ENCODE results near the gene ZFHX3. TPM values are rescaled to one million over a fixed set of nuclear protein-coding genes. Genes with fewer than 3 reads are reported as not detected.

The ZFHX3 gene
- total and polyA plus RNA-seq, 2 donors (not counting 3 experiments of a cell fraction or from before 2014, with no cell fraction given): 3.7 to 18.8 TPM

DNA sequence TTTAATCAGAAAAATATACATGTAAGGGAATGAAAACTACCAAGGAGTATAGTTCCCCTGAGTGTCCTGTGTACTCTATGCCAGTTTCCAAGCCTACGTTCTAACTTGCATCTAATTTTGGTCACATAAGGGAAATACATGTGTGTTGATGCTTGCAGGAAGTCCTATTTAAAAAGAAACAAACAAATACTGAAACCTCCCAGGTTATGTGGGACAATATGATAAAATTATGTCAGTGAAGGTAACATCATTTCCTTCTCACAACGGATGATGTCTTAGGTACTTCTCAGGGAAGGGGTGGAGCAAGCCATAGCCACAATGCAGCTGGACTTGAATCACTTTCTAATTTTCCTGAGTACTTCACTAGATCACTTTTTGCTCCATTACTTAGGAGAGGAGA, 115.9 kb downstream of the ZFHX3 start:
- Histone ChIP-seq H2AFZ (ENCODE audit: low read depth, low read length) (no peak overlapping the region), H3K27ac (ENCODE audit: insufficient read depth, low read depth, low read length) (no peak overlapping the region), H3K9me1 (replicated peaks; ENCODE audit: control insufficient read depth, extremely low read depth, insufficient read depth, low read length) (no peaks in the 10 kb centered on the region), H3K36me3 (ENCODE audit: control insufficient read depth in 2 of 2, extremely low read depth in 1 of 2, insufficient read depth in 2 of 2, low read length in 2 of 2) (no peaks in the 10 kb centered on the region), H3K9me3 (replicated peaks; ENCODE audit: control insufficient read depth, insufficient read depth, low read length) (no peaks in the 10 kb centered on the region), H3K4me2 (ENCODE audit: insufficient read depth, low read length) (no peak overlapping the region), H3K9ac (replicated peaks; ENCODE audit: extremely low read depth, insufficient read depth, low read length) (no peak overlapping the region), H3K4me1 (ENCODE audit: control insufficient read depth, extremely low read depth, insufficient read depth, low read length) (peaks cover 14% of the 10 kb centered on the region), H4K20me1 (replicated peaks; ENCODE audit: control insufficient read depth, extremely low read depth, insufficient read depth, low read length) (peaks cover 4% of the 10 kb centered on the region), H3K79me2 (ENCODE audit: control insufficient read depth, insufficient read depth, low read length) (peaks cover 3% of the 10 kb centered on the region), H3K27me3 (ENCODE audit: control insufficient read depth in 2 of 2, insufficient read depth in 2 of 2, low read length in 2 of 2) (no peaks in the 10 kb centered on the region), H3K4me3 (replicated peaks in 1 of 3; ENCODE audit: insufficient read depth in 1 of 3, low read depth in 1 of 3, low read length in 3 of 3) (no peak overlapping the region)
- no peak for FAIRE-seq
- dilution Hi-C loops (cut with MboI; ENCODE audit: extremely low pct_ligation_motif_present, low sequenced_read_pairs): no loop called here
- intact Hi-C loops (cut with micrococcal nuclease): loop anchor here (5.0 kb wide), 1 partner anchor 270 kb away; no protein-coding TSS in a partner anchor
- CTCF ChIA-PET: interaction anchor here (1.2 to 2.1 kb wide), 4 partner anchors 39 to 100 kb away, joined by 3 to 13 read pairs (median 4); no protein-coding TSS in a partner anchor
- BruUV-seq (replicated peaks): no TSS peak
- no peak for DNase-seq (ENCODE audit: low read depth, low spot score)
- POLR2A ChIA-PET: no interaction called here
- TF ChIP-seq GATA2 (IDR thresholded peaks at IDR 0.05; ENCODE audit: insufficient read depth, insufficient read length, low read depth, low read length) (no peak), EZH2 (IDR thresholded peaks at IDR 0.05; ENCODE audit: borderline replicate concordance, low read depth, low read length, severe bottlenecking) (no peak), POLR2A (IDR thresholded peaks at IDR 0.05; ENCODE audit: low read depth, low read length) (no peak)
- TF ChIP-seq, protein P1, sequence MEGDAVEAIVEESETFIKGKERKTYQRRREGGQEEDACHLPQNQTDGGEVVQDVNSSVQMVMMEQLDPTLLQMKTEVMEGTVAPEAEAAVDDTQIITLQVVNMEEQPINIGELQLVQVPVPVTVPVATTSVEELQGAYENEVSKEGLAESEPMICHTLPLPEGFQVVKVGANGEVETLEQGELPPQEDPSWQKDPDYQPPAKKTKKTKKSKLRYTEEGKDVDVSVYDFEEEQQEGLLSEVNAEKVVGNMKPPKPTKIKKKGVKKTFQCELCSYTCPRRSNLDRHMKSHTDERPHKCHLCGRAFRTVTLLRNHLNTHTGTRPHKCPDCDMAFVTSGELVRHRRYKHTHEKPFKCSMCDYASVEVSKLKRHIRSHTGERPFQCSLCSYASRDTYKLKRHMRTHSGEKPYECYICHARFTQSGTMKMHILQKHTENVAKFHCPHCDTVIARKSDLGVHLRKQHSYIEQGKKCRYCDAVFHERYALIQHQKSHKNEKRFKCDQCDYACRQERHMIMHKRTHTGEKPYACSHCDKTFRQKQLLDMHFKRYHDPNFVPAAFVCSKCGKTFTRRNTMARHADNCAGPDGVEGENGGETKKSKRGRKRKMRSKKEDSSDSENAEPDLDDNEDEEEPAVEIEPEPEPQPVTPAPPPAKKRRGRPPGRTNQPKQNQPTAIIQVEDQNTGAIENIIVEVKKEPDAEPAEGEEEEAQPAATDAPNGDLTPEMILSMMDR (IDR thresholded peaks at IDR 0.05; ENCODE audit: extremely low read depth in 1 of 2, insufficient read depth in 1 of 2, low read depth in 1 of 2, low read length in 2 of 2): no peak

DNA sequence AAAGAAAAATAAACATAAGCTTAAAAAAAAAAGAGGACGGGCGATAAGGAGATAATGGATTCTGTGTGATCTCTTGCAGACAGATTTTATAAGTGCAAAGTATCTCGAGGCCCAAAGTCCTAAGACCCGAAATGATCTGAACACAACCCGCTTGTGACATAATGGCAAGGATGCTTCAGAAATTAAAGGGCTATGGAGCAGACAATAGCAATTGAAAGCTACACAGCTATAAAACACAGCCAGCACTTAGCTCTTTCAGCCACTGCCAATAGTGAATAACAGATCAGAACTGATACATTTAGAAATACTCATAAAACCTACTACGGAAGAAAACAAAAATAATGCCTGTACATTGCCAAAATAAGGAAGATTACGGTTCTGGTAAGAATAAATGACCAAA, 117.5 kb downstream of the ZFHX3 start:
- DNase-seq (ENCODE audit: low read depth, low spot score) (no peak), FAIRE-seq (no peak)
- ChIA-PET POLR2A (no interaction called here), CTCF (interaction anchor here (0.9 to 2.1 kb wide), 7 partner anchors 9 to 98 kb away, joined by 3 to 8 read pairs (median 3); no protein-coding TSS in a partner anchor)
- no peaks in the 10 kb centered on the region for H3K27me3 ChIP-seq (ENCODE audit: control insufficient read depth in 2 of 2, insufficient read depth in 2 of 2, low read length in 2 of 2)
- no peak overlapping the region for H2AFZ ChIP-seq (ENCODE audit: low read depth, low read length)
- dilution Hi-C loops (cut with MboI; ENCODE audit: extremely low pct_ligation_motif_present, low sequenced_read_pairs) (no loop called here), intact Hi-C loops (cut with micrococcal nuclease) (loop anchor here (5.0 kb wide), 1 partner anchor 268 kb away; no protein-coding TSS in a partner anchor)
- H3K27ac ChIP-seq (ENCODE audit: insufficient read depth, low read depth, low read length): no peak overlapping the region
- BruUV-seq (replicated peaks): no TSS peak
- H3K4me3 ChIP-seq (replicated peaks in 1 of 3; ENCODE audit: insufficient read depth in 1 of 3, low read depth in 1 of 3, low read length in 3 of 3): no peak overlapping the region
- H3K9me3 ChIP-seq (replicated peaks; ENCODE audit: control insufficient read depth, insufficient read depth, low read length): no peaks in the 10 kb centered on the region
- TF ChIP-seq, protein P1 (IDR thresholded peaks at IDR 0.05; ENCODE audit: extremely low read depth in 1 of 2, insufficient read depth in 1 of 2, low read depth in 1 of 2, low read length in 2 of 2): no peak
- TF ChIP-seq POLR2A (IDR thresholded peaks at IDR 0.05; ENCODE audit: low read depth, low read length): no peak
- no peak for TF ChIP-seq POLR2AphosphoS5 (IDR thresholded peaks at IDR 0.05; ENCODE audit: insufficient read depth, low read depth, low read length)
- TF ChIP-seq FOS (IDR thresholded peaks at IDR 0.05; ENCODE audit: borderline replicate concordance, insufficient read depth, low read length): no peak
- no peak for TF ChIP-seq JUN (IDR thresholded peaks at IDR 0.05; ENCODE audit: borderline replicate concordance, insufficient read depth, insufficient read length, low read depth)
- no peak for TF ChIP-seq EZH2 (IDR thresholded peaks at IDR 0.05; ENCODE audit: borderline replicate concordance, low read depth, low read length, severe bottlenecking)
- TF ChIP-seq, protein P2, sequence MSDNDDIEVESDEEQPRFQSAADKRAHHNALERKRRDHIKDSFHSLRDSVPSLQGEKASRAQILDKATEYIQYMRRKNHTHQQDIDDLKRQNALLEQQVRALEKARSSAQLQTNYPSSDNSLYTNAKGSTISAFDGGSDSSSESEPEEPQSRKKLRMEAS (IDR thresholded peaks at IDR 0.05; ENCODE audit: insufficient read depth, insufficient read length): no peak
- TF ChIP-seq MYC (IDR thresholded peaks at IDR 0.05; ENCODE audit: low read depth, low read length): no peak
- no peak for TF ChIP-seq GATA2 (IDR thresholded peaks at IDR 0.05; ENCODE audit: insufficient read depth, insufficient read length, low read depth, low read length)
- H4K20me1 ChIP-seq (replicated peaks; ENCODE audit: control insufficient read depth, extremely low read depth, insufficient read depth, low read length): peaks cover 4% of the 10 kb centered on the region
- peaks cover 14% of the 10 kb centered on the region for H3K4me1 ChIP-seq (ENCODE audit: control insufficient read depth, extremely low read depth, insufficient read depth, low read length)
- peaks cover 1% of the 10 kb centered on the region for H3K79me2 ChIP-seq (ENCODE audit: control insufficient read depth, insufficient read depth, low read length)
- H3K9me1 ChIP-seq (replicated peaks; ENCODE audit: control insufficient read depth, extremely low read depth, insufficient read depth, low read length): no peaks in the 10 kb centered on the region
- H3K36me3 ChIP-seq (ENCODE audit: control insufficient read depth in 2 of 2, extremely low read depth in 1 of 2, insufficient read depth in 2 of 2, low read length in 2 of 2): no peaks in the 10 kb centered on the region
- H3K9ac ChIP-seq (replicated peaks; ENCODE audit: extremely low read depth, insufficient read depth, low read length): no peak overlapping the region
- no peak overlapping the region for H3K4me2 ChIP-seq (ENCODE audit: insufficient read depth, low read length)

Measured in endothelial cell of umbilical vein (primary cell).